GM19468 (cell line): Measurements from ENCODE around the gene SMYD3.

ENCODE experiments used
- ATAC-seq: cut with Tn5 transposase; IDR thresholded peaks from one replicate; pipeline ENCODE4 v1.9.1; 2021; ENCODE audit warnings: mild to moderate bottlenecking, moderate library complexity, moderate number of reproducible peaks; ENCODE audit not compliant: unreplicated experiment; ENCODE audit errors: extremely low read depth

SMYD3 gene

GRCh38 chr1:246517391-246517790, 10.3 kb upstream of the SMYD3 start:
- ATAC-seq, result no peak

- no peak for ATAC-seq
Measured at GRCh38 chr1:246516126-246516525, 9.0 kb upstream of the SMYD3 start.

DNA sequence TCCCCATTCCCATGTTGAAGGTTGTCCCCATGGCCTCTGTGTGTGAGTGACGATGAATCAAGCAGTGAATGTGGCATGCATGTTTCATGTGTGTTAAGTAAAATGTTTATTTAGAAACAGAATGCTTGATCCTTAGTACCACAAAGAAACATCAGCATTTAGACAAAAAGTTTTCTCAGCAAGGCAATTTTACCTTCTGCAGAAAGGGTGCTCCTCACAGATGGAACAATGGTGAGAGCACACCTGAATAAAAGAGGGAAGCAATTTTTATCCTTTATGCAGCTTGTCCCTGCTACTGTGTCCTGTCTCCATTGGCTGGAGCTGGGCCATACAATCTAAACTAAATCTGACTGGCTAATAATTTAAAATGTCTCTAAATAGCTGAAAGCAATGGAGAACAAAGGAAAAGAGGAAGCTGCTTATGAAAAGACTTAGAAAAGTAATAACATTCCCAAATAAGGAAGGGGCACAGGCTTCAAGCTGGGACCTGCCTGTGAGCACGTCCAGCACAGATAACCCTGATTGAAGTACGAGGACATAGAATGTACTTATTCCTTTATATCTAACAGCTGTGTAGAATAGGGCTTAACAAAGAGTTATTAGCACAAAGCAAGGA, 8.4 kb upstream of the SMYD3 start:
- no peak for ATAC-seq

DNA sequence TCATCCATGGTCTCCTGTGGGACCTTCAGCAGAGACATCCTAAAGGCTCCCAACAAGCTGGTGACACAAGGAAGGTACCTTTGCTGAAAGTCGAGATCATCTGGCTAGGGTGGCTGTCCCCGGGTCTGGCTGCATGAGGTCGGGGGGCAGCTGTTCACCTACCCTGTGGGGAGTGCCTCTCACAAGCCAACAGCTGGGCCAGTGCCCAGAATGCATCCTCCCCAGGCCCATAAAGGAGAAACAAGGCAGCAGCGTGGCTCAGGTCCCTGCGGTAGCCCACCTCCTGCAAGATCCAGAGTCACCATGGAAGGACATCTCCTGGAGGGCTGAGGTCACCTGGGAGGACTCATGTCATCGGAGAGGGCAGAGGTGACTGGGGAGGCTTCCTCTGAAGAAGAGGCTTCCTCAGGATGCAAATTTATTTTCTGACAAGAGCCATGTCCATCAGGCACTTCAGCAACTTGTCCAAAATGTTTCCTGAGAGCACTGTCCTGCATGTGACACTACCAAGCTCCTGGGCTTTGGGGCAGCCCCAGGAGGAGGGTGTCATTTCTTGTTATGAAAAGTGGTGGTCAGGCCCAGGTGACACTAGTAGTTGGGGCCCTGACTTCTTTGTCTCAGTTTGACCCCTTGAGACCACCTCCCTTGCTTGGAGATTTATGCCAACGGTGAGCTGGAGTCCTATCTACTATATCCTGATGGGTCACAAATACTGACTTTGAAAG, 6.7 kb upstream of the SMYD3 start:
- no peak for ATAC-seq

GRCh38 chr1:246513041-246513440, 6.0 kb upstream of the SMYD3 start:
- ATAC-seq, result no peak

DNA sequence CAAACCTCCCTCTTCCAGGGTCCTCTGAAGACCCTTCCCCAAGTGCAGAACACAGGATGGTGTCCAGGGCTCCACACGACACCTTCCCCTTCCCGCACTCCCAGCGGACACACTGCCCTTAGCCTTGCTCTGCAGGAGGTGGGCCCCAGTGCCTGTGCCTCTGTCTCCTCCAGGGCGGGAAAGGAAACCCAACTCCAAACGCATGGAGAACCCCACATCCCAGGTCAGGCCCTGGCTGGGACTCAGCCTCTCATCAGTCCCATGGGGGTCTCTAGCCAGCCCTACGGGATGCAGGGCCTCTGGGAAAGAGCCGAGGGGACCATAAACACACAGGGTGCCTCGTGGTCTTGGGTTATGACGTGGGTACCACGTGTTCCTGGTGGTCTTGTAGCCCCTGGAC, 5.6 kb upstream of the SMYD3 start:
- no peak for ATAC-seq

- ATAC-seq, result no peak
Measured at GRCh38 chr1:246512230-246512629, 5.2 kb upstream of the SMYD3 start.

DNA sequence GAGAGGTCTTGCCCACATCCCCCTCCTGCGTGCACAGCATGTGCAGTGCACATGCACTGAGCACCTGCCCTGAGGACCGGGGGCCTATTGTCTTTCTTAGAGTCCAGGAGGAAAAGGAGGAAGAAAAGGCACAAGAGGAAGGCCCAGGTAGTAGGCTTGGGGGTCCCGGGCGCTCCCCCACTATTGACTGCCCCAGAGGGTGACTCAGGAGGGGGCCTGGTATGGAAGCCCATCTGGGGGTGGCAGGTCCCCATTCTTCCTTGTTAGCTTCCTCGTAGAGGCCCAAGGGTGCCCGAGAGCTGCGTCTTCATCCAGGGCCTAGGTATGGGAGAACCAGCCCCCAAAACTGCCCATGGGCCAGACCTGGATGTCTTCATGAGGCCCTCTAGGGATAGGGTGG, 4.1 kb upstream of the SMYD3 start:
- no peak for ATAC-seq

DNA sequence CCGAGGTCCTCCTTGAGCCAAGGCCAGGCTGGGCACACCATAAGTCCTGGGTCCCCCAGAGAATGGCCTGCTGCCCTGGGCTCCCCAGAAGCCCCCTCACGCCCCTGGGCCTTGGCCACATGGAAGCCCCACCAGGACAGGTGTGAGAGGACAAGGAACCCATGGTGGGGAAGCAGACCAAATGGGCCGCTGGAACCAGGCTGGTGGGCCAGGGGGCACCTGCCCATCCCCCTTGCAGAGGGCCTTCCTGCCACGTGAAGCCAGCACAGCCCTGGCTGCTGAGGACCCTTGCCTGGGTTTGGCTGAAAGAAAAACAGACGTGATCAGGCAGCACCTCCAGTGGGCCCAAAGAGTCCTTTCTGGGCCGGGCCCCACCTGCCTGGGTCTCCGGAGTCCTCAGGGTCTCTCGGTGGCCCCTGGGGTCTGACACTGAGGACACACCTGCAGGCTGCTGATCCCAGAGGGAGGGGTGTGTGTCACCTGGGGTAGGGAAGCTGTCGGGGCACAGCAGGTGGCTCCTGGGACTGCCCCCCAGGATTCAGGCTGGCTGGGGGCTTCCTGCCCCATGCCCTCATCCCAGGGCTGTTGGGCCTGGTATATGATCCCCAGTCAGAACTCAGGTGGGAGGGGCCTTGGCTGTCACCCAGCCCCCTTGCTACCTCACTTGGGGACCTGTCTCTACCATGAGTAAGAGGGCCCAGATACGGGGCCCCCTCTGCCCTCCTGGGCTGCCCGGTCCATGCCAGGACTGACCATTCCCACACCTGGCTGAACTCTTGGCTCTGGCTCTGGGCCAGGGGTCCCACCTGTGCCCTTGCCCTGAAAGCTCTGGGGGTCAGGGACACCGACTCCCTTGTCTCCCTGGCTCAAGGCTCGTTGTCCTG, 3.3 kb upstream of the SMYD3 start:
- no peak for ATAC-seq

DNA sequence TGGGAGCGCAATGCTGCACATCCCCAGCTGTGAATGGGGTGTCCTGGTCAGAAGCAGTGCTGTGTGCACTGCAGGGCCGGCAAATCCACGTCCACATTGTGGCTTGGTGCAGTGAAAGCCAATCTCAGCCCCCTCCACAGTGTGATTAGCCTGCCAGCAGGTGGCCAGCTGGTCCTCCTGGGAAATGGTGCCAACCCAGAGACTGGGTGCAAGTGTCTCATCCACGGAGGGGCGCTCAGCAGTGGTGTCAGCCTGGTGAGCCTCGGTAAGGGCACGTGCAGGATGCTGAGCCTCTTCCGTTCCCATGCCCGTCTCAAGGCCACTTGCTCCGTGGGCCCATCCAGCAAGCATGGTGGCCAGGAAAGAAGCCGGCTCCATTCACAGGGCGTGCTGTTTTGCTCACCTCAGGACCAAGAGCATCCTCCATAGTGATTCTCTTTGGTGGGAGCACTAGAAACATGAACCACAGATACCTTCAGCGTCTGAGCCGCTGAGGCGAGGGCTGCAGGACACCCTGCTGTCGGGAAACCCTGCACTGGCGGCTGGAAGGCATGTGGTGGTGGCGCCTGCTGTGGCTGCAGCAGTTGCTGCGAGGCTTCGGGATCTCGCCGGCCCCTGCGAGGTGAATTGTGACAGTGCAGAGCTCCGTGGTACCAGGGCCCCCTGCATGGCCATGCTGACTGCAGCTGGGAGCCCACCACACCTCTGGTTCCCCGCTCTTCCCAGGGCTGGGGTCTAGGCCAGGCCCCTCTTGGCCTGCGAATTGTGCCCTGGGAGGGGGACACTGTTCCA, 2.0 kb upstream of the SMYD3 start:
- ATAC-seq, result no peak

- ATAC-seq, result no peak
Measured at GRCh38 chr1:246506367-246506673, 759 bp downstream of the SMYD3 start.

DNA sequence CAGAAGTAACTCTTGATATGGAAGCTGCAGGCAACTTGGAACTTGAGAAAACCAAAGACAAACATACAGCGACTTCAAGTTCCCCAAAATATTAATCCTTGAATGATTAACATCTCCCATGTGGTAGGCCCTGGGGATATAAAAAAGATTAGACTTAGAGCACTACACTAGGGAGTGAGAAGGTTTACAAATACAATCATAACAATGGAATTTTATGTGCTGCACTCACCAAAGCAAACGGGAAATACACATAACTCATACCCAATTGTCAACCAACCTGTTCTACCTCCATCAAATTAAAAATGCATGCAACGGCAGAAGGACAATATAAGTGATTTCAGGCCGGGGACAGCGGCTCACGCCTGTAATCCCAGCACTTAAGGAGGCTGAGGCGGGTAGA, 3.7 kb downstream of the SMYD3 start:
- no peak for ATAC-seq

DNA sequence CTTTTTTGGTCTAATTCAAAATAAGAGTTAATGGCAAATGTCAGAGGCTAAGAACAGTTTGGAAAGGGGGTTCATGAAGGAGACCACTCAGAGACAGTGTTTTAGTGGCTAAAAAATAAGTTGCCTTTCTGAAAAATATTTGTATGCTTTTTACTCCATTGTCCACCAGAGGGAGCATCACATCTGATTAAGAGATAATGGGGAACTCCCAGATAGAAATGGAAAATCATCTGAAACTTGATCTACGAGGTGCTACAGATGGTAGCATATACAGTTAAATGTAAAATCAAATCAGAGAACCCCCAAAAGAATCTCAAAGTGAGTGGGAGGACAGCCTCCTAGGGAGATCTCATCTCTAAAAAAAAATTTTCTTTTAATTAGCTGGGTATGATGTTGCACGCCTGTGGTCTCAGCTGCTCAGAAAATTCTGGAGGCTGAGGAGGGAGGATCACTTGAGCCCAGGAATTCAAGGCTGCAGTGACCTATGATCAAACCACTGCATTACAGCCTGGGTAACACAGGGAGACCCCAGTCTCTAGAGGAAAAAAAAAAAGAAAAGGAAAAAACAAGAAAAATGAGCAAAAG, 9.7 kb downstream of the SMYD3 start:
- no peak for ATAC-seq

GRCh38 chr1:246492611-246493245, 14.4 kb downstream of the SMYD3 start:
- no peak for ATAC-seq

DNA sequence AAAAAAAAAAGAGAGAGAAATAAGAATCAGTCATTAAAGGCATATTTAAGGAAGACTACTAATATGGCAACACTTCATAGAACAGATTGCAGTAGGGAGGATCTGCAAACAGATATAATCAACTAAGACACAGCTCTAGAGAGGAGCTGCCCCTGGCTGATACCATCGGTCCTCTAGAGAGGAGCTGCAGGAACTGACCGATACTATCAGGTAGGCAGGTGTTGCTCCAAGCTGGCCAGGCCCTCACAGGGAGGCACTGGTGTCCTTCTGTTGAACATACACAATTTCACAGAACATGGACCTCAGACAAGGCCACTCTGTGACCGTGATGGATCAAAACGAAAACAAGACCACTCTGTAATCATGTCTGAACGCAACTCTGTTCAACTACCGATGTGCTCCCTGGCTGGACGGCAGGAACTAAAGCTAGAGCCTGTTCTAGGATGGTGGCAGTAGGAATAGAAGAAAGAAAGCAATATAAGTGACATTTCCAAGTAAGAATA, 15.5 kb downstream of the SMYD3 start:
- no peak for ATAC-seq

DNA sequence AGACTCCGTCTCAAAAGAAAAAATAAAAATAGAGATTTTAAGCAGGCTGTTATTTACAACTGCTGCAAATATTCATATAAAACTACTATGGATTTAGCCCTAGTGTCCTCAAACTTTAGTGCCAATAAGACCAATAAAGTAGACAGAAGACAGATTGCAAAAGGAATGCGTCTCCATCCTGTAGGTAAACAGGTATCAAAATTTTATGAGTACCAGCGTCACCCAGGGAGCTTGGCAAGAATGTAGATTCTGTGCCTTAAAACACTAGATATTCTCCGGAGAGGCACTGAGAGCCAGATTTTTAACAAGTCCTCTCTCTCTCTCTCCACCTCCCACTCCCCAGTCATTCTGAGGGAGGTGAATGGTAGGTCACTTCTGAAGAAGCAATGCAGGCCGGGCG, 18.4 kb downstream of the SMYD3 start:
- ATAC-seq, result no peak

GRCh38 chr1:246483569-246483933, 23.5 kb downstream of the SMYD3 start:
- ATAC-seq, result no peak

GRCh38 chr1:246482805-246483568, 24.1 kb downstream of the SMYD3 start:
- no peak for ATAC-seq

DNA sequence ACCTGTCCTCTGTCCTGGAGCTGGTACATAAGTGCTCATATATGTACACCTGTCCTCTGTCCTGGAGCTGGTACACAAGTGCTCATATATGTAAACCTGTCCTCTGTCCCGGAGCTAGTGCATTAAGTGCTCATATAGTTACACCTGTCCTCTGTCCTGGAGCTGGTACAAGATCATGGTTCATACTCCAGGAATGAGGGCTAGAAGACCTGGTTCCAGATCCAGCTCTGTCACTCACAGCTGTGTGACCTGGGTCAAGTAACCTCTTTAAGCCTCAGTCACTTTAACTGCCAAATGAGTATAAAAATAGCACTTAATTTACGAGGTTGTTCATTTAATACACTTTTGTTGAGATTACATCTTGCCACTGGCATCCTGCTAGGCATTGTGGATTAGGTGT, 28.0 kb downstream of the SMYD3 start:
- no peak for ATAC-seq
